ENCODE data around the gene FBLIM1.

Gene FBLIM1

DNA sequence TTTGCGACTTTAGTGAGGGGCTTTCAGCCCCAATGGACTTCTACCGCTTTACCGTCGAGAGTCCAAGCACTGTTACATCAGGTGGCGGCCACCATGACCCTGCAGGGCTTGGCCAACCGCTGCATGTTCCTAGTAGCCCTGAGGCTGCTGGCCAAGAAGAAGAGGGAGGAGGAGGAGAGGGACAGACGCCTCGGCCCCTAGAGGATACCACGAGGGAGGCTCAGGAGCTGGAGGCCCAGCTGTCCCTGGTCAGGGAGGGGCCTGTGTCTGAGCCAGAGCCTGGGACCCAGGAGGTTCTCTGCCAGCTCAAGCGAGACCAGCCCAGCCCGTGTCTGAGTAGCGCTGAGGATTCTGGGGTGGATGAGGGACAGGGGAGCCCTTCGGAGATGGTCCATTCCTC is 31.2 kb upstream of the FBLIM1 start:
- no peak overlapping the region for H3K27ac ChIP-seq
- no peak for TF ChIP-seq CTCF (conservative IDR thresholded peaks at IDR 0.05)

- no peak for TF ChIP-seq CTCF (conservative IDR thresholded peaks at IDR 0.05)
These were observed 30.6 kb upstream of the FBLIM1 start for GRCh38 chr1:15727866-15728534.

GRCh38 chr1:15728937-15729657 is 29.5 kb upstream of the FBLIM1 start:
- no peak for TF ChIP-seq CTCF (conservative IDR thresholded peaks at IDR 0.05)
- no peak overlapping the region for H3K27ac ChIP-seq

More at GRCh38 chr1:15727866-15728534, 30.6 kb upstream of the FBLIM1 start:
- no peak overlapping the region for H3K27ac ChIP-seq

DNA sequence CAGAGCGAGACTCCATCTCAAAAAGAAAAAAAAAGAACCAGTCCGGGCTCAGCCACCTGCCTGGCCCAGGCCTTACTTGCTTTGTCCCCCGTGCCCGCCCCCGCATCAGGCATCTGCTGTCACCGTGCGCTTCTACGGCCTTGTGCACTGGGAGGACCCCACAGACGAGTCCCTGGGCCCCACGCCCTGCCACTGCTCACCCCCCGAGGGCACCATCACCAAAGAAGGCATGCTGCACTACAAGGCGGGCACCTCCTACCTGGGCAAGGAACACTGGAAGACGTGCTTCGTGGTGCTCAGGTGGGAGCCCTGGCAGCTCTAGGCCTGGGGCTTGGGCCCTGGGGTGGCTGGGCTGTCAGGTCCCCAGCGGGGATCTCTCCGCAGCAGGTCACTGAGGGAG is 28.2 kb upstream of the FBLIM1 start:
- no peak for TF ChIP-seq CTCF (conservative IDR thresholded peaks at IDR 0.05)

GRCh38 chr1:15730936-15731335 is 27.7 kb upstream of the FBLIM1 start:
- H3K27ac ChIP-seq, result no peak overlapping the region
- TF ChIP-seq CTCF (conservative IDR thresholded peaks at IDR 0.05), result no peak

More for the DNA sequence above, 28.2 kb upstream of the FBLIM1 start:
- H3K27ac ChIP-seq, result no peak overlapping the region

- no peak overlapping the region for H3K27ac ChIP-seq
- no peak for TF ChIP-seq CTCF (conservative IDR thresholded peaks at IDR 0.05)
These were observed 26.6 kb upstream of the FBLIM1 start for GRCh38 chr1:15731735-15732685.

GRCh38 chr1:15732686-15733081 is 25.9 kb upstream of the FBLIM1 start:
- H3K27ac ChIP-seq, result no peak overlapping the region
- no peak for TF ChIP-seq CTCF (conservative IDR thresholded peaks at IDR 0.05)
